GM12873 (cell line): ENCODE results near the gene BEGAIN.

ENCODE experiments used
- CTCF ChIP-seq: IDR thresholded peaks from 2 replicates; pipeline ENCODE4 v1.5.1; 2012; ENCODE audit warnings: low read depth, mild to moderate bottlenecking, moderate library complexity, low read length, control low read depth; ENCODE audit not compliant: insufficient read depth; ENCODE audit errors: missing control alignments

Gene BEGAIN

GRCh38 chr14:100532906-100533655 lies 54.1 kb downstream of the BEGAIN start:
- no peak for TF ChIP-seq CTCF

GRCh38 chr14:100532154-100532861 lies 54.9 kb downstream of the BEGAIN start:
- no peak for TF ChIP-seq CTCF

- no peak for TF ChIP-seq CTCF
These were observed 55.8 kb downstream of the BEGAIN start for GRCh38 chr14:100531152-100532121.

- TF ChIP-seq CTCF, result no peak
These were observed 56.7 kb downstream of the BEGAIN start for GRCh38 chr14:100530270-100531072.

GRCh38 chr14:100529561-100530031 lies 57.6 kb downstream of the BEGAIN start:
- no peak for TF ChIP-seq CTCF

- TF ChIP-seq CTCF, result no peak
These were observed 58.2 kb downstream of the BEGAIN start for GRCh38 chr14:100528962-100529560.
